ENCODE data around the gene RFX4.

DNA sequence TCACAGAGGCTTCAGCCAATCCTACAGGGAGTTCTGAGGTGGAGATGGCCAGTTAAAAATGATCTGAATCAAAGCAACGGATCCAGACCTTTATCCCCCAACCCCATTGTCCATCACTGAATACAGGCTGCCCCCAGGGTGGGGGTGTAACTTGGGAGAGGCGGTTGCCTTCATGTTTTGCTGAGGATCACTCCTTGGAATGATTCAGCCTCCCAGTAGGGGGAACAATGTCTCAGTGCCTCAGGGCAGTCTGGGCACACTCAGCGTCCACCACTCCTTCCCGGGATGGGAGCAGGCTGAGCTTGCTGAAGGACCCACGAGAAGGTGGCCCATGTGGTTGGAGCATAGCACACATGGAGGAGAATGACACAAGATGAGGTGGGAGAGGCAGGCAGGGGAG is 60.2 kb downstream of the RFX4 start:
- TF ChIP-seq, protein P1, sequence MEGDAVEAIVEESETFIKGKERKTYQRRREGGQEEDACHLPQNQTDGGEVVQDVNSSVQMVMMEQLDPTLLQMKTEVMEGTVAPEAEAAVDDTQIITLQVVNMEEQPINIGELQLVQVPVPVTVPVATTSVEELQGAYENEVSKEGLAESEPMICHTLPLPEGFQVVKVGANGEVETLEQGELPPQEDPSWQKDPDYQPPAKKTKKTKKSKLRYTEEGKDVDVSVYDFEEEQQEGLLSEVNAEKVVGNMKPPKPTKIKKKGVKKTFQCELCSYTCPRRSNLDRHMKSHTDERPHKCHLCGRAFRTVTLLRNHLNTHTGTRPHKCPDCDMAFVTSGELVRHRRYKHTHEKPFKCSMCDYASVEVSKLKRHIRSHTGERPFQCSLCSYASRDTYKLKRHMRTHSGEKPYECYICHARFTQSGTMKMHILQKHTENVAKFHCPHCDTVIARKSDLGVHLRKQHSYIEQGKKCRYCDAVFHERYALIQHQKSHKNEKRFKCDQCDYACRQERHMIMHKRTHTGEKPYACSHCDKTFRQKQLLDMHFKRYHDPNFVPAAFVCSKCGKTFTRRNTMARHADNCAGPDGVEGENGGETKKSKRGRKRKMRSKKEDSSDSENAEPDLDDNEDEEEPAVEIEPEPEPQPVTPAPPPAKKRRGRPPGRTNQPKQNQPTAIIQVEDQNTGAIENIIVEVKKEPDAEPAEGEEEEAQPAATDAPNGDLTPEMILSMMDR (IDR thresholded peaks at IDR 0.05) = no peak
- TF ChIP-seq POLR2A (IDR thresholded peaks at IDR 0.05) = no peak

All from adrenal gland (tissue), 5 donors.